ENCODE results near the gene NCK1. TPM values are rescaled to one million over a fixed set of nuclear protein-coding genes. Genes with fewer than 3 reads are reported as not detected.
"Not testable (repeated sequence)": the region's sequence is repeated elsewhere in the genome, so short reads cannot be mapped to it uniquely, and the experiment has no call there.

Gene NCK1
- total RNA-seq, 1 donor from 2014 or later: 23.8 TPM

DNA sequence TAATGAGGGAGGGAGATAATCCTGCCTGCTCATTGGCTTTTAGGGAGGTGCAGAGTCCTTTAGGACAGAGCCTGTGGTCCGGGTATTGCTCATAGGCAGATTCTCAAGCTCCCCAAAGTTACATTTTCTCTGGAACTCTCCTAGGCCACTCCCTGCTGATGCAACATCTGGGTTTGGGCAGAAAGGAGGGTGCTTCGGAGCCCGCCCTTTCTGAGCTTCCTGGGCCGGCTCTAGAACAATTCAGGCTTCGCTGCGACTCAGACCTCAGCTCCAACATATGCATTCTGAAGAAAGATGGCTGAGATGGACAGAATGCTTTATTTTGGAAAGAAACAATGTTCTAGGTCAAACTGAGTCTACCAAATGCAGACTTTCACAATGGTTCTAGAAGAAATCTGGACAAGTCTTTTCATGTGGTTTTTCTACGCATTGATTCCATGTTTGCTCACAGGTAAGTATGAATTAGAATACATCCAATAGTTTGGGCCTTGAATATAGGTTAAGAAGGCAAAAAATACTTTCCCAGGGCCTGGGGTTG lies 95.8 kb downstream of the NCK1 start, which contains the start of gene IL20RB:
IL20RB (plus strand) TSS at position 233 of the 538 bp plus-strand sequence; CDS start at position 364, 131 bp downstream.
- H3K4me3 Mint-ChIP-seq (ENCODE audit: low read depth): no peak within 1 kb of the TSS
- H3K27me3 Mint-ChIP-seq: no peaks in the 10 kb centered on the region
- no peaks in the 10 kb centered on the region for H3K9me3 Mint-ChIP-seq (ENCODE audit: low read depth)
- DNase-seq (ENCODE audit: low spot score, unreplicated experiment): no peak
- peak within 1 kb of the TSS; percentile 41 for H3K27ac Mint-ChIP-seq
- H3K4me1 Mint-ChIP-seq (ENCODE audit: low read depth): peaks cover 19% of the 10 kb centered on the region
- no peaks in the 10 kb centered on the region for H3K36me3 Mint-ChIP-seq (ENCODE audit: insufficient read depth)
- TF ChIP-seq, protein P1, sequence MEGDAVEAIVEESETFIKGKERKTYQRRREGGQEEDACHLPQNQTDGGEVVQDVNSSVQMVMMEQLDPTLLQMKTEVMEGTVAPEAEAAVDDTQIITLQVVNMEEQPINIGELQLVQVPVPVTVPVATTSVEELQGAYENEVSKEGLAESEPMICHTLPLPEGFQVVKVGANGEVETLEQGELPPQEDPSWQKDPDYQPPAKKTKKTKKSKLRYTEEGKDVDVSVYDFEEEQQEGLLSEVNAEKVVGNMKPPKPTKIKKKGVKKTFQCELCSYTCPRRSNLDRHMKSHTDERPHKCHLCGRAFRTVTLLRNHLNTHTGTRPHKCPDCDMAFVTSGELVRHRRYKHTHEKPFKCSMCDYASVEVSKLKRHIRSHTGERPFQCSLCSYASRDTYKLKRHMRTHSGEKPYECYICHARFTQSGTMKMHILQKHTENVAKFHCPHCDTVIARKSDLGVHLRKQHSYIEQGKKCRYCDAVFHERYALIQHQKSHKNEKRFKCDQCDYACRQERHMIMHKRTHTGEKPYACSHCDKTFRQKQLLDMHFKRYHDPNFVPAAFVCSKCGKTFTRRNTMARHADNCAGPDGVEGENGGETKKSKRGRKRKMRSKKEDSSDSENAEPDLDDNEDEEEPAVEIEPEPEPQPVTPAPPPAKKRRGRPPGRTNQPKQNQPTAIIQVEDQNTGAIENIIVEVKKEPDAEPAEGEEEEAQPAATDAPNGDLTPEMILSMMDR (IDR thresholded peaks at IDR 0.05; ENCODE audit: unreplicated experiment): no peak

DNA sequence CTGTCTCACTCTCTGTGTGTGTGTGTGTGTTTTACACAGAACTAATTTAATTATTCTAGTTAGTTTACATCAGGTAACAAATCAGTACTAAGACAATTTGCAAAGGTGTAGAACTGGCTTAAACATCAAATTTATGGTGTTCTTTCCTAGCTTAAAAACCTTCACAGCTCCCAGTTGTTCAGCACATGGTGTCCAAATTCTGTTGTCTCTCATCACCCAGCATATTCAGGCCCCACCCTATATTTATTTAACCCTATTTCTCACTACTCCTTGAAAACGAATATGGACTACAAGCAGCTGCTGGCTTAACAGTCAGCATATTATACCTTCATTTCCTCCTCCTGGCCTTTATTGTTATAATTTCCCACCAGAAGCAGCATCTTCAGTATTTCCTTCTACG lies 96.9 kb downstream of the NCK1 start:
- H3K9me3 Mint-ChIP-seq (ENCODE audit: low read depth): peaks cover 3% of the 10 kb centered on the region
- peaks cover 1% of the 10 kb centered on the region for H3K36me3 Mint-ChIP-seq (ENCODE audit: insufficient read depth)
- H3K4me3 Mint-ChIP-seq (ENCODE audit: low read depth): no peak overlapping the region
- H3K27ac Mint-ChIP-seq: peak overlapping the region; percentile 41
- H3K4me1 Mint-ChIP-seq (ENCODE audit: low read depth): peaks cover 18% of the 10 kb centered on the region
- H3K27me3 Mint-ChIP-seq: no peaks in the 10 kb centered on the region
- TF ChIP-seq, protein P1 (IDR thresholded peaks at IDR 0.05; ENCODE audit: unreplicated experiment): no peak
- no peak for DNase-seq (ENCODE audit: low spot score, unreplicated experiment)

DNA sequence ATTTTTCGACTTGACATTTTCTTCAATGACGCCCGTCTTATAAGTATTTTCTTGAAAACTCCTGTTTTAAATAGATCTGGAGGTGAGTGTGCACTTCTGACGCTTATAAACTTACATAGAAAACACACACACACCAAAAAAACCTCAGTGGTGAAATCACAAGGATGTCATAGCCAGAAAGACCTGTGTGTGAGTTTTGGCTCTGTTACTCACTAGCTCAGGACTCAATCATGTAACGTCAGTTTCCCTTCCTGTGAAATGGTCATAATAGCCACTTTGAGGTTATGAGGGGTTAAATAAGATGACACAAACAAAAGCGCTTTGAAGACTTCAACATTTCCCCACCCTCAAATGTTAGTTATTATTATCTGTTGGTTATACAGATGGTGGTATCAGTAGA lies 97.6 kb downstream of the NCK1 start:
- Mint-ChIP-seq H3K9me3 (ENCODE audit: low read depth) (peaks cover 3% of the 10 kb centered on the region), H3K4me1 (ENCODE audit: low read depth) (peaks cover 18% of the 10 kb centered on the region), H3K4me3 (ENCODE audit: low read depth) (no peak overlapping the region), H3K36me3 (ENCODE audit: insufficient read depth) (peaks cover 1% of the 10 kb centered on the region), H3K27ac (no peak overlapping the region), H3K27me3 (no peaks in the 10 kb centered on the region)
- TF ChIP-seq, protein P1 (IDR thresholded peaks at IDR 0.05; ENCODE audit: unreplicated experiment): no peak
- no peak for DNase-seq (ENCODE audit: low spot score, unreplicated experiment)

DNA sequence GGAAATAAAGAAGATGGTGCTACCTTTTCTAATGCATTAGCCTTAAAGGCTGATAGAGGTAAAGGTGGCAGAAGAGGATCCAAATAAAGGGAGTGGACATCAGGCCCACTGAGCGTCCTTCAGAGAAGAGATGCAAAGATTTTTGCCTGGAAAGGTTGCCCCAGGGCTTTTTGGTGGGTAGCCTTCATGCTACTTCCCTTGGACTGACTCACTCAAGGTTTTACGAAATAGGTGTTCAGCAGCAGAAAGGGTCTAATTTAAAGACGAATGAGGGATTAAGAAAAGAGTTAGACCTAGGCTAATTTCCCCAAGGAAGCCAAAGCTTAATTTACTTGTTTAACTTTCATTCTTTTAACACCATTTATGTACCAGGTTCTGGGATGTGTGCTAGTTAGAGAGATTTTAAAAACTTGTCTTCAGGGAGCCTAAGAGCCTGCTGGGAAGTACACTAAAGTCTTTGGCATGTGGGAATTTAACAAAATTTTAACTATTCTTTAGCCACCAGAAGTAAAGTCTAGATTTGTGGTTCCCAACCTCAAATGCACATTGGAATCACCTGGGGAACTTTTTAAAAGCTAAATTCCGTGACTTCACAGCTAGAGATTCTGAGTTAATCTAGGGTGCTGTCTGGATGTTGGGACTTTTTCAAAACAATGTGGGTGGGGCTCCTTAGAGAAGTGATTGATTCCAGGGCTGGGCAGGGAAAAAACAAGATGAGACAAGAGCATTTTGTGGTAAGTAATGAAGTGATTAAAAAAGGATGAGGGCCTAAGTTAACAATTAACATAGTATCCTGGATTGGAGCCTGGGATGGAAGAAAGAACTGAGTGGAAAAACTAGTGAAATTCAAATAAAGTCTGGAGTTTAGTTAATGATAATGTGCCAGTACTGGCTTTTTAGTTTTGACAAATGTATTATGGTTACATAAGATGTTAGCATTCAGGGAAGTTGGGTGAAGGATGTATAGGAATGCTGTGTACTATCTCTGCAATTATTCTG lies 99.1 kb downstream of the NCK1 start:
- H3K27ac Mint-ChIP-seq: no peak overlapping the region
- no peak overlapping the region for H3K4me3 Mint-ChIP-seq (ENCODE audit: low read depth)
- H3K4me1 Mint-ChIP-seq (ENCODE audit: low read depth): peaks cover 10% of the 10 kb centered on the region
- TF ChIP-seq, protein P1 (IDR thresholded peaks at IDR 0.05; ENCODE audit: unreplicated experiment): no peak
- H3K27me3 Mint-ChIP-seq: no peaks in the 10 kb centered on the region
- no peak for DNase-seq (ENCODE audit: low spot score, unreplicated experiment)
- H3K9me3 Mint-ChIP-seq (ENCODE audit: low read depth): peaks cover 3% of the 10 kb centered on the region
- H3K36me3 Mint-ChIP-seq (ENCODE audit: insufficient read depth): peaks cover 1% of the 10 kb centered on the region

DNA sequence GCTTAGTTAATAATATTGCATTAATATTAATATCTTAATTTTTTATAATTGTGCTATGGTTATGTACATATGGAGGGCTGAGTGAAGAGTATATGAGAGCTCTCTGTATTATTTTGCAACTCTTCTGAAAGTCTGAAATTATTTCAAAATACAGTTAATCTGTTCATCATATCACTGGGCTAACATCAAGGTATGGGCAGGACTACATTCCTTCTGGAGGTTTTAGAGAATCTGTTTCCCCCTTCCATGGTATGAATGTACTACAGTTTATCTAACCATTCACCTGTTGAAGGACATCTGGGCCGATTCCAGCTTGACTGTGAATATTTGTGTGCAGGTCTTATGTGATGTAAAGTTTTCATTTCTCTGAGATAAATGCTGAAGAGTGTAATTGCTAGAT lies 100.9 kb downstream of the NCK1 start:
- TF ChIP-seq, protein P1 (IDR thresholded peaks at IDR 0.05; ENCODE audit: unreplicated experiment): no peak
- Mint-ChIP-seq H3K9me3 (ENCODE audit: low read depth) (peaks cover 3% of the 10 kb centered on the region), H3K36me3 (ENCODE audit: insufficient read depth) (peaks cover 1% of the 10 kb centered on the region), H3K4me1 (ENCODE audit: low read depth) (peaks cover 7% of the 10 kb centered on the region), H3K27me3 (no peaks in the 10 kb centered on the region), H3K27ac (no peak overlapping the region), H3K4me3 (ENCODE audit: low read depth) (no peak overlapping the region)
- DNase-seq (ENCODE audit: low spot score, unreplicated experiment): no peak

DNA sequence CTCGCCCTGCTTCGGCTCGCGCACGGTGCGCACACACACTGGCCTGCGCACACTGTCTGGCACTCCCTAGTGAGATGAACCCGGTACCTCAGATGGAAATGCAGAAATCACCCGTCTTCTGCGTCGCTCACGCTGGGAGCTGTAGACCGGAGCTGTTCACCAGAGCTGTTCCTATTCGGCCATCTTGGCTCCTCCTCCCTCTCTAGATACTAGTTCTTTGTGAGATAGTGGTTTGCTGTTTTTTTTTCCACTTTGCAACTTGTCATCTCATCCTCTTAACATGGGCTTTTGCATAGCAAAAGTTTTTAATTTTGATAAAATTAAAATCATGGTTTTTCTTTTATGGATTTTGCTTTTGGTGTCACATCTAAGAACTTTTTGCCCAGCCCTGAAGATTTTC lies 107.5 kb downstream of the NCK1 start:
- Mint-ChIP-seq H3K4me3 (ENCODE audit: low read depth) (peak overlapping the region; percentile 38), H3K9me3 (ENCODE audit: low read depth) (peaks cover 31% of the 10 kb centered on the region)
- not testable (repeated sequence) for H3K27me3 Mint-ChIP-seq; DNase-seq (ENCODE audit: low spot score, unreplicated experiment); H3K4me1 Mint-ChIP-seq (ENCODE audit: low read depth); H3K36me3 Mint-ChIP-seq (ENCODE audit: insufficient read depth); H3K27ac Mint-ChIP-seq
